Cerebellar nuclear complex (tissue), 1 donor: Measurements from ENCODE around the gene URM1.

Experiments
- DNase-seq, 2 experiments: peaks; one replicate each; lab custom pipeline; 2025; lab: John Stamatoyannopoulos, UW

Gene URM1

DNA sequence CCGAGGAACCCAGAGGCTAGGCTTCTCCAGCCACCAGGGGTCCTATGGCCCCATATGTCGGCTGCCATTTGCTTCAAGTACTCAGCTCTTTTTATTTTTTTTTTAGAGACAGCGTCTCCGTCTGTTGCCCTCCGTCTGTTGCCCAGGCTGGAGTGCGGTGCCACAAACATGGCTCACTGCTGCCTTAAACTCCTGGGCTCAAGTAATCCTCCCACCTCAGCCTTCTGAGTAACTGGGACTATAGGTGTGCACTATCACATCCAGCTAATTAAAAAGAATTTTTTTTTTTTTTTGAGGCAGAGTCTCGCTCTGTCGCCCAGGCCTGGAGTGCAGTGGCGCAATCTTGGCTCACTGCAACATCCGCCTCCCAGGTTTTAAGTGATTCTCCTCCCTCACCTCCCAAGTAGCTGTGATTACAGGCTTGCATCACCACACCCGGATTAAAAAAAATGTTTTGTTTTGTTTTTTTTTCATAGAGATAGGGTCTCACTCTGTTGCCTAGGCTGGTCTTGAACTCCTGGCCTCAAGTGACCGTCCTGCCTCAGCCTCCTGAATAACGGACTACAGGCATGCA, 58.4 kb downstream of the URM1 start:
- DNase-seq, result peak in 1 of 2 experiments; percentile 19

DNA sequence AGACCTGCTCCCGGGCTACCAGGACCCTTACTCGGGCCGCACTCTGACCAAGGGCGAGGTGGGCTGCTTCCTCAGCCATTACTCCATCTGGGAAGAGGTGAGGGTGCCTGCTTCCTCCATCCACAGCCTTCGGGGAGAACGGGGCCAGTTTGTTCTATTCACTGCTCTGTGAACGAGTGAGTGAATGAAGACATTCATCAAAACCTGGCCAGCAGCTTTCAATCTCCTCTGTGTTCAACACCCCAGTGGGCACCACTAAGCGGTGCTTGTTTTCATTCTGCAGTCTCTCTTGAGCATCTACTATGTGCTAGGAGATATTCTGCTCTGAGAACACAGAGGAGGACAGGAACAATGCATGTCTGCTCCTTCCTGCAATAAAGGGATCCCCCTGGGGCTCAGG, 60.0 kb downstream of the URM1 start:
- DNase-seq, result no peak

DNA sequence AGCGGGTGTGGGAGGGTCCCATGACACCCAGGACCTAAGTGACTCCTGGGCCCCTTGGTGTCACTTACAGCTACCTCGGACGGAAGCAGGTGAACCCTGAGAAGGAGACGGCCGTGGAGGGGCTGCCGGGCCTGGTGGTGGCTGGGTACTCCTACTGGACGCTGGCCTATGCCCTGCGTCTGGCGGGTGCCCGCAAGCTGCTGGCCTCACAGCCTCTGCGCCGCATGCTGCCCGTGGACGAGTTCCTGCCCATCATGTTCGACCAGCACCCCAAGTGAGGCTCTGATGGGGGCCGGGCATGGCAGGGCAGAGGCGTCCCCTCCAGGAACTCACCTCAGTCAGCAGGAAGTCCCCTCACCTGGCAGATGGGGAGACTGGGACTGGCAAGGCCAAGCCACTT, 63.2 kb downstream of the URM1 start:
- no peak for DNase-seq

DNA sequence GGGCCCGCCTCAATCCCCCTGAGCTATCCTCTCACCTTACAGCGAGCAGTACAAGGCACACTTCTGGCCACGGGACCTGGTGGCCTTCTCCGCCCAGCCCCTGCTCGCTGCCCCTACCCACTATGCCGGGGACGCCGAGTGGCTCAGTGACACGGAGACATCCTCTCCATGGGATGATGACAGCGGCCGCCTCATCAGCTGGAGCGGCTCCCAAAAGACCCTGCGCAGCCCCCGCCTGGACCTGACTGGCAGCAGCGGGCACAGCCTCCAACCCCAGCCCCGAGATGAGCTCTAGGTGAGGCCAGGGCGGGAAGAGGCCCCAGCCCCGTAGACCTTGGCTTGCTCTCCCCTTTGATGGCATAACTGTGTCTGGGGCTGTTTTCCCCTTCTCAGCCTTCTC, 64.4 kb downstream of the URM1 start:
- no peak for DNase-seq

DNA sequence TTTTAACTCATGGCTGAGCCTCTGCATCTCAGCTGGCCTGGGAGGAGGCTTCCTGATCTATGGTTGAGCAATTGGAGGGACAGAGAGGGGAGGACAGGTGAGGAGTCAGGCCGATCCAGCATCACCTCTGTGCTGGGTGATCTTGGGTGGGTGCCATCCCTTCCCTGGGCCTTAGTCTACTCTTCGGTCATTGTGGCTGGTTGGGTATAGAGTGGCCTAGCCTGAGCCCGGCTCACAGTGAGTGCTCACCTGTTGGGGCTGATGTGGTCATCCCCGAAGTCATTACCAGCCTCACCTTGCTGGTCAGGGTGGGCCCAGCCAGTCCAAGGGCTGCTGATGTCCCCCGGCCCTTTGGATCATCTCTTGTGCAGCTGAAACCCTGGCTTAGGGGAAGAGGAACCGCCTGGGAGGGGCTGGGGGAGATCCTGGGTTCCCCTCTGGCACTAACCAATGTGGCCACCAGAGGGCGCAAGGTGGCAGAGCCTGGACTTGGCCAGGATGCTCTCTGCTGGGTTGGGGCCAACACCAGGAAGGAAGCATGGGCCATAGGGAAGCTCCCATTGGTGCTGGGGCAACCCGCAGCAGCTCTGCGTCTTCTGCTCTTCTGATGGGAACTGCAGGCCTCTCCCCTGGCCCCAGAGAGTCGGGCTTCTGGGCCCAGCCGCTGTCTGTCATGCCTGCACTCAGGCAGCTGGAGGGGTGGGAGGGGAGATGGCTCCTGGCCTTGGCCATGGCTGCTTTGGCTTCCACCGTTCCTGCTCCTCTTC, 67.4 kb downstream of the URM1 start:
- DNase-seq, result peak in 1 of 2 experiments; percentile 67

DNA sequence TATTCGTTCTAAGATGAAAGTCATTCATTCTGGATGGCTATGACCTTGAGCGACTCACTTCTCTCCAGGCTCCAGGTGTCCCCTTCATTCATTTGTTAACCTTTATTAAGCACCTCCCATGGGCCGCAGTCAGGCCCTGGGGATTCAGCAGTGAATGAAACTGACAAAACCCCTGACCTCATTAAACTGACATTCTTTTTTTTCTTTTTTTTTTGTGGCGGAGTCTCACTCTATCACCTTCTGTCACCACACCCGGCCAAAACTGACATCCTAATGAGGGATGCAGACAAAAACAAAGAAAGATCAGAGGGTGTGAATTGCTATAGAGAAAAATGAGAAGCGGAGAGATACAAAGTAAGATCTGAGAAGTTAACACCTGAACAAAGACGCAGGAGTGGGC, 68.1 kb downstream of the URM1 start:
- DNase-seq, result no peak
